SKM-1 (cell line): ENCODE measurements around the gene TMEM9.

Source experiments
- DNase-seq: peaks from one replicate; lab custom pipeline; 2025; ENCODE audit not compliant: unreplicated experiment; lab: John Stamatoyannopoulos, UW

Gene TMEM9

GRCh38 chr1:201085902-201086735 is 68.2 kb downstream of the TMEM9 start:
- peak; percentile 42 for DNase-seq
